Fibroblast of the conjunctiva (primary cell): ENCODE results near the gene SRY.
"Not testable (repeated sequence)": the region's sequence is repeated elsewhere in the genome, so short reads cannot be mapped to it uniquely, and the experiment has no call there.

Source experiments
- DNase-seq: peaks from one replicate; pipeline ENCODE4 v3.0.0-alpha.2; 2010; ENCODE audit warnings: low read depth

SRY gene

GRCh38 chrY:2787600-2787999 is at the start of gene SRY:
TSS of gene SRY (minus strand) at chrY:2787682. CDS start at chrY:2787603, 79 bp downstream.
- DNase-seq = no peak

DNA sequence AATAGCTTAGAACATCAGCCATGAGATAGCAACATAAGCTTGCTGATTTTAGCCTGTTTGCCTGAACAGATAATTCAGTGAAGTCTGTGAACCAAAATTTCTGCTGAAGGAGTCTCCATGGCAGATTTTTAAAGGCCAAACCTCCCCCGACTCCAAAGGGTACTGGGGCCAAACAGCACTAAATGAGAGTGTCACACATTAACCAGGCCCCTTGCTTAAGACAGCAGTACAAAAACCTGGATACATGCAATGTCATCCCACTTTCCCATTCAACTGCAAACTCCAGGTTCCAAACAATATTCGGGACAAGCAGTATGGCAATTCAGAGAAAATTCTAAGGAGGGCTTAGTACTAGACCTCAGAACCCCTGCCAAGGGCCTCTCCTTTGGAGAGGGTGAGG is 49.6 kb upstream of the SRY start:
- no peak for DNase-seq

GRCh38 chrY:2835230-2835629 is 47.7 kb upstream of the SRY start:
- no peak for DNase-seq

- no peak for DNase-seq
These were observed 41.0 kb upstream of the SRY start for GRCh38 chrY:2828497-2828896.

DNA sequence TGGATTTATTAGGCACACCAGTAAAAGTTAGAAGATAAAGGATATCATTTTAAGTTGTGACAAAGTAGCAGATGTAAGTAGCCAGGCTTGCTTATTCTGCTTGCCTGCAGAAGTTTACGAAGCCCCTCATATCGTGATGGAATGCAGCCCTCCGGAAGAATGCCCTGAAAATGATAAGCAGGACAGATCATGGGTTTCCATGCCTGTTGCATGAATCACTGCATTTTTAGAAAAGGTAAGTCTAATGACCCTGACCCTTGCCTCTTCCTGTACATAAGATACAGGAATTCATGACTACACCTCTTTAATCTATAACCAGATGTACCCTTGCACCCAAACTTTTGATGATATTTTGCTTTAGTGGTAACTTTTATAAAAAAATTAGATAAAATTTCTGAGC is 37.0 kb upstream of the SRY start:
- no peak for DNase-seq

GRCh38 chrY:2817146-2817896 is 29.8 kb upstream of the SRY start:
- DNase-seq = not testable (repeated sequence)

- no peak for DNase-seq
These were observed 12.8 kb upstream of the SRY start for GRCh38 chrY:2800246-2800645.

DNA sequence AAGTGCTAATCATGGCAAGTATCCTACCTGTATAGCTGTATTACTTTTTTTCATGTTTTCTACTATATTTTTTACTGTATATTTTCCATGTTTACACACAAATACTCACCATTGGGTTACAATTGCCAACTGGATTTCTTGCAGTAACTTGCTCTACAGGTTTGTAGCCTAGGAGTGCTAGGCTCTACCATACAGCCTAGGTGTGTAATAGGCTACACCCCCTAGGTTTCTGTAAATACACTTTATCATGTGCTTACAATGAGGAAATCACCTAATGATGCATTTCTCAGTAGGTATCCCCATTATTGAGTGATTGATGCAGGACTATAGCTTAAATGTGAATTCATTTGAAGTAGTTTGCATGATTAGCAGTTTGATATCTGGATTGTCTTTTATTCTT is 10.5 kb upstream of the SRY start:
- DNase-seq = no peak

- DNase-seq = no peak
These were observed 9.6 kb upstream of the SRY start for GRCh38 chrY:2796977-2797523.

GRCh38 chrY:2789756-2790155 is 2.3 kb upstream of the SRY start:
- no peak for DNase-seq

DNA sequence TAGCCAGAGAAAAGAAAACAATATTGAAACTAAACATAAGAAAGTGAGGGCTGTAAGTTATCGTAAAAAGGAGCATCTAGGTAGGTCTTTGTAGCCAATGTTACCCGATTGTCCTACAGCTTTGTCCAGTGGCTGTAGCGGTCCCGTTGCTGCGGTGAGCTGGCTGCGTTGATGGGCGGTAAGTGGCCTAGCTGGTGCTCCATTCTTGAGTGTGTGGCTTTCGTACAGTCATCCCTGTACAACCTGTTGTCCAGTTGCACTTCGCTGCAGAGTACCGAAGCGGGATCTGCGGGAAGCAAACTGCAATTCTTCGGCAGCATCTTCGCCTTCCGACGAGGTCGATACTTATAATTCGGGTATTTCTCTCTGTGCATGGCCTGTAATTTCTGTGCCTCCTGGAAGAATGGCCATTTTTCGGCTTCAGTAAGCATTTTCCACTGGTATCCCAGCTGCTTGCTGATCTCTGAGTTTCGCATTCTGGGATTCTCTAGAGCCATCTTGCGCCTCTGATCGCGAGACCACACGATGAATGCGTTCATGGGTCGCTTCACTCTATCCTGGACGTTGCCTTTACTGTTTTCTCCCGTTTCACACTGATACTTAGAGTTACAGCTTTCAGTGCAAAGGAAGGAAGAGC is 488 bp downstream of the SRY start:
- DNase-seq = no peak
